Left lung (tissue), 10 donors: ENCODE measurements around the gene PRR5. TPM values are rescaled to one million over a fixed set of nuclear protein-coding genes. Genes with fewer than 3 reads are reported as not detected.
"Not testable (repeated sequence)": the region's sequence is repeated elsewhere in the genome, so short reads cannot be mapped to it uniquely, and the experiment has no call there.

Source experiments
- ATAC-seq: fragments of 200-7000 bp; cut with Tn5 transposase; one replicate; pipeline ENCODE4 v1.9.1; 2020; ENCODE audit warnings: moderate library complexity
- DNase-seq, 4 donors: peaks; one replicate each; pipeline ENCODE4 v3.0.0-alpha.2; 2013 to 2020
- H3K27ac ChIP-seq, 2 donors: fragments of 200-600 bp; sonication (generic) in 1 of 2; one replicate each; pipeline versions ENCODE4 v1.5.0 to v1.8.0; 2020 to 2021
- H3K27me3 ChIP-seq, 2 donors: fragments of 200-600 bp; sonication (generic) in 1 of 2; one replicate each; pipeline versions ENCODE4 v1.5.0 to v1.8.0; 2020 to 2021
- H3K36me3 ChIP-seq, 2 donors: fragments of 200-600 bp; sonication (generic) in 1 of 2; one replicate each; pipeline versions ENCODE4 v1.5.0 to v1.8.0; 2020 to 2021
- H3K4me1 ChIP-seq, 2 donors: fragments of 200-600 bp; one replicate each; pipeline ENCODE4 v1.8.0; 2021
- H3K4me3 ChIP-seq, 2 donors: fragments of 200-600 bp; sonication (generic) in 1 of 2; one replicate each; pipeline versions ENCODE4 v1.5.0 to v1.8.0; 2020 to 2021; ENCODE audit warnings: mild to moderate bottlenecking in 1 of 2
- H3K9me3 ChIP-seq, 2 donors: fragments of 200-600 bp; sonication (generic) in 1 of 2; one replicate each; pipeline versions ENCODE4 v1.5.0 to v1.8.0; 2020 to 2021
- intact Hi-C, 2 donors: fragments of 100-400 bp; cut with DNase I; formaldehyde crosslinking; loops; one replicate each; pipeline versions ENCODE4 v1.11.2 to v1.14.2; 2022
- polyA plus RNA-seq, 6 donors: library from polyadenylated mRNA; unstranded; fragments of 120-200 nt; gene quantifications; one replicate each; pipeline ENCODE4 v1.2.1, GENCODE V29; 2013; ENCODE audit not compliant: insufficient read length in 6 of 6
- total RNA-seq, 2 donors: library from RNA; stranded (reverse); fragmentation: NEBNext Ultra II Directional; extraction: Animal tissue kit (Norgen Biotek cat#: 25700); gene quantifications; one replicate each; pipeline ENCODE4 v1.2.1, GENCODE V29; 2021
- TF ChIP-seq, protein P1 (sequence below), 2 donors: fragments of 200-600 bp; sonication (generic) in 1 of 2; IDR thresholded peaks; one replicate each; pipeline versions ENCODE4 v1.5.0 to v1.8.0; 2021; ENCODE audit warnings: antibody characterized with exemption in 2 of 2
- donor health status: DM: no; HTN: yes; CAD: no.
- donor health status: DM: no; HTN: no; CAD: no.

PRR5 gene
- total and polyA plus RNA-seq, 8 donors = 7.1 to 24.6 (median 20.0) TPM

DNA sequence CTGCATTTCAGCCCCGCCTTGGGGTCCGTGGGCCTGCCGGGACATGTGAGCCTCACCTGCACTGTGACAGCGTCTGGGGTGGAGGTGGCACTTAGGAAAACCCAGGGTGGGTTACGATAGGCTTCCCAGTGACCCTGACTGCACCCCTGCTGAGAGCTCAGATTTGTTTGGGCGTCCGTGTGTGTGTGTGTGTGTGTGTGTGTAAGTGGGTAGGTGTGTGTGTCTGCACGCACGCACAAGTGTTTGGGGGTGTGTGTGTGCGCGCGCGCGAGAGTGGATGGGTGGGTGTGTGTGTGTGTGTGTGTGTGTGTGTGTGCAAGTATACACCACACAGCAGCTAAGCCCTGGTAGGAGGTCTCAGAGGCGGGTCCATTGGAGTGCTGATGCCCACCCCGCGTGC, 38.3 kb downstream of the PRR5 start:
- DNase-seq (peak in 1 of 4 donors; percentile 34), ATAC-seq (no peak)
- H3K4me3 ChIP-seq = no peak overlapping the region
- no peaks in the 10 kb centered on the region for H3K36me3 ChIP-seq
- H3K27me3 ChIP-seq = peaks cover 0 to 41% of the 10 kb centered on the region in 2 donors
- TF ChIP-seq, protein P1, sequence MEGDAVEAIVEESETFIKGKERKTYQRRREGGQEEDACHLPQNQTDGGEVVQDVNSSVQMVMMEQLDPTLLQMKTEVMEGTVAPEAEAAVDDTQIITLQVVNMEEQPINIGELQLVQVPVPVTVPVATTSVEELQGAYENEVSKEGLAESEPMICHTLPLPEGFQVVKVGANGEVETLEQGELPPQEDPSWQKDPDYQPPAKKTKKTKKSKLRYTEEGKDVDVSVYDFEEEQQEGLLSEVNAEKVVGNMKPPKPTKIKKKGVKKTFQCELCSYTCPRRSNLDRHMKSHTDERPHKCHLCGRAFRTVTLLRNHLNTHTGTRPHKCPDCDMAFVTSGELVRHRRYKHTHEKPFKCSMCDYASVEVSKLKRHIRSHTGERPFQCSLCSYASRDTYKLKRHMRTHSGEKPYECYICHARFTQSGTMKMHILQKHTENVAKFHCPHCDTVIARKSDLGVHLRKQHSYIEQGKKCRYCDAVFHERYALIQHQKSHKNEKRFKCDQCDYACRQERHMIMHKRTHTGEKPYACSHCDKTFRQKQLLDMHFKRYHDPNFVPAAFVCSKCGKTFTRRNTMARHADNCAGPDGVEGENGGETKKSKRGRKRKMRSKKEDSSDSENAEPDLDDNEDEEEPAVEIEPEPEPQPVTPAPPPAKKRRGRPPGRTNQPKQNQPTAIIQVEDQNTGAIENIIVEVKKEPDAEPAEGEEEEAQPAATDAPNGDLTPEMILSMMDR (IDR thresholded peaks at IDR 0.05) = no peak
- no peaks in the 10 kb centered on the region for H3K9me3 ChIP-seq
- intact Hi-C loops = no loop called here
- no peaks in the 10 kb centered on the region for H3K4me1 ChIP-seq
- no peak overlapping the region for H3K27ac ChIP-seq

DNA sequence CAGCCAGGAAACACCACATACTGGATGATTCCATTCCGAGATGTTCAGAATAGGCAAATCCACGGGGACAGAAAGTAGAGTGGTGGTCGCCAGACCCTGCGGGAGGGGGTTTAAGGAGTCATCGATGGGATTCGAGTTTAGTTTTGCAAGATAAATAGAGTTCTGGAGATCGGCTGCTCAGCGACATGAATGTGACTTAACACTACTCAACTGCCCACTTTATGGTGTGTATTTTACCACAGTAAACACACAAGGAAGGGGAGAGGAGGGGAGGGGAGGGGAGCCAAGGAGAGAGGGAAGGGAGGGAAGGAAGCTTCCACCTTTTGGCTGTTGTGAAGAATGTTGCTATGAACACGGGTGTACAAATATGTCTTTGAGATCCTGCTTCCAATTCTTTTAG, 39.9 kb downstream of the PRR5 start:
- peak; percentile 69 for ATAC-seq
- intact Hi-C loops = no loop called here
- no peak overlapping the region for H3K4me3 ChIP-seq
- no peaks in the 10 kb centered on the region for H3K9me3 ChIP-seq
- no peaks in the 10 kb centered on the region for H3K4me1 ChIP-seq
- TF ChIP-seq, protein P1 (IDR thresholded peaks at IDR 0.05) = no peak
- H3K36me3 ChIP-seq = no peaks in the 10 kb centered on the region
- peaks cover 0 to 38% of the 10 kb centered on the region in 2 donors for H3K27me3 ChIP-seq
- DNase-seq = no peak
- no peak overlapping the region for H3K27ac ChIP-seq

DNA sequence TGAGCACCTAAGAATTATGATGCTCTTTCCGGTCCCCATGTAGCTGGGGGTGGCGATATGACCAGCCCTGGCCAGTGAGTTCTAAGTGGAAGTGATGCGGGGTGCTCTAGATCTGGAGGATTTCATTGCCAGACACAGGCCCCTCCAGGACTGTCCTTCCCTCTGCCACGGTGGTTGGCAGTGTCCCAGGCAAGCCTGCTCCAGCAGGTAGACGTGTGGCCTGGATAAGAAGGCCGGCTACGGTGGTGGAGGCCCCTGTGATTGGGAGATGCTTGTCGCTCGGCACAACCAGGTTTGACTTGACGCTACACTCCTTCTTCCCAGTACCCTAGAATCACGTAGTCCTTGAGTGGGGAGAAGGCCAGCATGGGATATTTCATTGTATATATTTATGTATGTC, 41.2 kb downstream of the PRR5 start:
- peak in 1 of 4 donors; percentile 34 for DNase-seq
- no peak for ATAC-seq
- Histone ChIP-seq H3K4me1 (peaks cover 0 to 5% of the 10 kb centered on the region in 2 donors), H3K36me3 (no peaks in the 10 kb centered on the region), H3K4me3 (no peak overlapping the region), H3K27me3 (peaks cover 0 to 25% of the 10 kb centered on the region in 2 donors), H3K9me3 (no peaks in the 10 kb centered on the region), H3K27ac (no peak overlapping the region)
- TF ChIP-seq, protein P1 (IDR thresholded peaks at IDR 0.05) = no peak
- intact Hi-C loops = no loop called here

DNA sequence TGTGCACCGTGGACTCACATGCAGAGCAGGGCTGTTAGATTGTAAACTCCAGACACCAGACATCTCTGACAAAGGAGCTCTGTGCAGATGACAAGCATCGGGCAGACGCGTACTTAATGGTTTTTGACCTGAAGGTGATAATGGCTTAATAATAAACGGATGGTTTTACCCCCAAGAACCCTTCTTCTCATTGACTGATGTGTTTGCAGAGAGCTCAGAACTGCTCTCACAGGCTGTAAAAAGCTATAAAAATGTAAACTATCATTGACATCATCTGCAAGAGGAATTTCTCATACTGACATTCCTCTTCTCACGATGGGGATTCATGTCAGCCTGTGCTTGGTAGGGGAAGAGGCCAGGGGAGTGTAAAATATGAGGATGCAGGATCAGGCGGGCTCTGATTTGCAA, 41.8 kb downstream of the PRR5 start:
- H3K36me3 ChIP-seq = no peaks in the 10 kb centered on the region
- no peak overlapping the region for H3K27ac ChIP-seq
- ATAC-seq = no peak
- peak in 2 of 4 donors; percentile 72 to 77 for DNase-seq
- H3K27me3 ChIP-seq = peaks cover 0 to 19% of the 10 kb centered on the region in 2 donors
- intact Hi-C loops = no loop called here
- no peaks in the 10 kb centered on the region for H3K9me3 ChIP-seq
- H3K4me1 ChIP-seq = peaks cover 0 to 5% of the 10 kb centered on the region in 2 donors
- H3K4me3 ChIP-seq = no peak overlapping the region
- TF ChIP-seq, protein P1 (IDR thresholded peaks at IDR 0.05) = no peak

DNA sequence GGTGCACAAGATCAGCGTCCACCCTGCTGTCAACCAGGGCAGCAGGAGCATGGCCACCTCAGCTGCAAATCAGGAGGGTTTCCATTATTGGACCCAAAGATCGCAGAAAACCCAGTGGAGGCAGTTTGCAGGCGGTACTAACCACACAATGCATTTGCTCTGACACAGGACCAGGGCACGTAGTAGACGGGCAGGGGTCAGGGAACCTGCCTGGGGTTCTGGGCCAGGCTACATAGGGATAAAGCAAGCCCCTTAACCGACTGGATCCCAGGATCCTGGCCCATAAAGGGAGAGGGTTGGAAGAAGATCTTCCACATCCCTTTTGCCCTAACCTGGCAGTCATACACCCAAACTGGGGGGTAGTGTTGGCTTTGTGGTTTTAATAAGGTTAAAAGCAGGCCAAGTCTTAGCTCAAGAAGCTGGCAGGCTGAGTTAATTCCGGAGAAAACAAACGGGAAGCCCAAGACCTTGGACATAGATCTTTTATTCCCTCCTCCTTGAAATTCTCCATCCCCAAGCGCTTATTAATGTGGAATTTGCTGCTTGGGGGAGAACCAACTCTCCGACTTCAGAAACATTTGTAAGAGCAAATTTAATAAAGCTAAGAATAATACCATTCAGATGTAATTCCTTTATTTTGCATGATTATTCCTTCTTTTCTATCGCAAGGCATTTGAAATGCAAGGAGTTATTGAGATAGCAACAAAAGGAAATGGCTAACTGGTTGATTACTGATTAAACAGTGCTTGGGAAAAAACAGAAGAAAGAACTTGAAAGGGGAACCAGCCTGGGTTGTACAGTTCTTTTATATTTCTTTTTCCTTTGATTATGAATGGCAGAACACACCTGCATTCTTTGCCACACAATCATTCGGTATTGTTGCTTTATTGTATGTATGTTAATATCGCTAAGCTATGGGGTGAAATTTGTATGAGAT, 44.1 kb downstream of the PRR5 start:
- TF ChIP-seq, protein P1 (IDR thresholded peaks at IDR 0.05) = no peak
- H3K9me3 ChIP-seq = no peaks in the 10 kb centered on the region
- ATAC-seq (no peak), DNase-seq (no peak)
- H3K4me3 ChIP-seq = no peak overlapping the region
- no peaks in the 10 kb centered on the region for H3K36me3 ChIP-seq
- peaks cover 0 to 5% of the 10 kb centered on the region in 2 donors for H3K4me1 ChIP-seq
- intact Hi-C loops = no loop called here
- peaks cover 0 to 21% of the 10 kb centered on the region in 2 donors for H3K27me3 ChIP-seq
- H3K27ac ChIP-seq = peak overlapping the region; percentile 3 to 33

DNA sequence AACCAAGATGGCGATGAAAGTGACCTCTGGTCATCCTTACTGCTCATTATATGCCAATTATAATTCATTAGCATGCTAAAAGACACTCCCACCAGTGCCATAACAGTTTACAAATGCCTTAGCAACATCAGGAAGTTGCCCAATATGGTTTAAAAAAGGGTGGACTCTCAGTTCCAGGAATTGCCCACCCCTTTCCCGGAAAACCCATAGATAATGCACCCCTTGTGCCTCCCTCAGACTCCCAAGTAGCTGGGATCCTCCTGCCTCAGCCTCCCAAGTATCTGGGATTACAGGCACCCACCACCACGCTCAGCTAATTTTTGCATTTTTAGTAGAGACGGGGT, 45.8 kb downstream of the PRR5 start:
- DNase-seq, H3K4me1 ChIP-seq, intact Hi-C loops, H3K4me3 ChIP-seq, H3K27ac ChIP-seq, ATAC-seq, H3K9me3 ChIP-seq, H3K36me3 ChIP-seq: not testable (repeated sequence)
- peaks cover 0 to 37% of the 10 kb centered on the region in 2 donors for H3K27me3 ChIP-seq
